AG04450 (cell line): ENCODE data around the gene MRTFA. TPM values are rescaled to one million over a fixed set of nuclear protein-coding genes. Genes with fewer than 3 reads are reported as not detected.

ENCODE experiments used
- CTCF ChIA-PET: fragments of 300-600, 350-600 bp; formaldehyde crosslinking; extraction: SDS; loops from one replicate; lab custom pipeline; 2022; ENCODE audit warnings: antibody characterized with exemption, inconsistent platforms; lab: Charles Lee
- POLR2A ChIA-PET: fragments of 350-600 bp; formaldehyde crosslinking; extraction: SDS; loops from one replicate; lab custom pipeline; 2021; ENCODE audit warnings: antibody characterized with exemption, inconsistent platforms; lab: Yijun Ruan, JAX
- DNase-seq: peaks from one replicate; pipeline ENCODE4 v3.0.0-alpha.2; 2011; ENCODE audit warnings: low read depth, low spot score
- H3K27ac ChIP-seq: one replicate; pipeline ENCODE4 v1.5.1; 2012; ENCODE audit warnings: low read depth, low read length, control low read depth
- H3K27me3 ChIP-seq: one replicate; pipeline ENCODE4 v1.6.0; 2012; ENCODE audit warnings: low read length; ENCODE audit not compliant: control insufficient read depth, insufficient read depth
- H3K4me3 ChIP-seq: 2 replicates; pipeline ENCODE4 v1.5.1; 2011; ENCODE audit warnings: mild to moderate bottlenecking, low read depth, low read length, control low read depth
- H3K9me3 ChIP-seq: 2 replicates; pipeline ENCODE4 v1.5.1; 2012; ENCODE audit warnings: low read length; ENCODE audit not compliant: control insufficient read depth, insufficient read depth
- CTCF ChIP-seq: IDR thresholded peaks from 2 replicates; pipeline ENCODE4 v1.5.1; 2011; ENCODE audit warnings: low read depth, low read length, control low read depth, inconsistent platforms
- polyA plus RNA-seq: library from polyadenylated mRNA; depleted of rRNA; stranded (reverse); fragments of >200 nt; gene quantifications from 2 replicates; pipeline ENCODE4 v1.2.3, GENCODE V29; 2011

MRTFA gene
- polyA plus RNA-seq, 1 experiment: 6.8 TPM

GRCh38 chr22:40613067-40613466, 23.5 kb downstream of the MRTFA start:
- H3K27me3 ChIP-seq: no peaks in the 10 kb centered on the region
- no peak for DNase-seq
- H3K9me3 ChIP-seq: no peaks in the 10 kb centered on the region
- POLR2A ChIA-PET: interaction anchor here (0.7 kb wide), 1 partner anchor 161 kb away, joined by 3 read pairs; no protein-coding TSS in a partner anchor
- no peak for TF ChIP-seq CTCF
- CTCF ChIA-PET: no interaction called here
- no peak overlapping the region for H3K27ac ChIP-seq
- no peak overlapping the region for H3K4me3 ChIP-seq

DNA sequence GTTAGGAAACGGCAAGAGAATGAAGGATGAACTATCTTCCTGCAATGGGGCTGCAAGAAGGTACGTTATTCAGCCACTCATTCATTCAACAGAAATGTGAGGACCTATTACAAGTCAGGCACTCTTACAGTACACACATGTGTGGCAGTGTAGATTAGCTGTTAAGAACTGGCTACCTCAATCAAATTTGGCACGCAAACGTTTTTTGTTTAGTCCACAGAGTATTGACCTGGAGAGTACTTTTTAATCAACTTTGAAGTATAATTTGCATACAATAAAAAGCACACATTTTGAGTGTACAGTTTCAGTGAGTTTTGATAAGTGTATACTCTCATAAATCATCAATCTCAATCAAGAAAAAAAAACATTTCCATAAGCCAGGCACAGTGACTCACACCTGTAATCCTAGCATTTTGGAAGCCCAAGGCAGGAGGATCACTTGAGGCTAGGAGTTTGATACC, 24.2 kb downstream of the MRTFA start:
- POLR2A ChIA-PET: interaction anchor here (0.7 kb wide), 1 partner anchor 160 kb away, joined by 3 read pairs; no protein-coding TSS in a partner anchor
- no peaks in the 10 kb centered on the region for H3K27me3 ChIP-seq
- TF ChIP-seq CTCF: no peak
- CTCF ChIA-PET: interaction anchor here (1.0 kb wide), 1 partner anchor 125 kb away, joined by 3 read pairs; no protein-coding TSS in a partner anchor
- DNase-seq: no peak
- no peaks in the 10 kb centered on the region for H3K9me3 ChIP-seq
- H3K4me3 ChIP-seq: no peak overlapping the region
- no peak overlapping the region for H3K27ac ChIP-seq

GRCh38 chr22:40611606-40612005, 24.9 kb downstream of the MRTFA start:
- no peak for TF ChIP-seq CTCF
- H3K27me3 ChIP-seq: no peaks in the 10 kb centered on the region
- H3K27ac ChIP-seq: no peak overlapping the region
- H3K4me3 ChIP-seq: no peak overlapping the region
- ChIA-PET CTCF (interaction anchor here (1.0 kb wide), 1 partner anchor 124 kb away, joined by 3 read pairs; no protein-coding TSS in a partner anchor), POLR2A (interaction anchor here (0.6 kb wide), 1 partner anchor 36 kb away, joined by 4 read pairs; no protein-coding TSS in a partner anchor)
- DNase-seq: no peak
- H3K9me3 ChIP-seq: no peaks in the 10 kb centered on the region

GRCh38 chr22:40610329-40610850, 26.1 kb downstream of the MRTFA start:
- POLR2A ChIA-PET: no interaction called here
- H3K9me3 ChIP-seq: no peaks in the 10 kb centered on the region
- no peak overlapping the region for H3K27ac ChIP-seq
- no peak for TF ChIP-seq CTCF
- no peak for DNase-seq
- no peak overlapping the region for H3K4me3 ChIP-seq
- no peaks in the 10 kb centered on the region for H3K27me3 ChIP-seq
- CTCF ChIA-PET: interaction anchor here (0.7 to 1.2 kb wide), 2 partner anchors 13 to 174 kb away, joined by 3 to 8 read pairs; no protein-coding TSS in a partner anchor

DNA sequence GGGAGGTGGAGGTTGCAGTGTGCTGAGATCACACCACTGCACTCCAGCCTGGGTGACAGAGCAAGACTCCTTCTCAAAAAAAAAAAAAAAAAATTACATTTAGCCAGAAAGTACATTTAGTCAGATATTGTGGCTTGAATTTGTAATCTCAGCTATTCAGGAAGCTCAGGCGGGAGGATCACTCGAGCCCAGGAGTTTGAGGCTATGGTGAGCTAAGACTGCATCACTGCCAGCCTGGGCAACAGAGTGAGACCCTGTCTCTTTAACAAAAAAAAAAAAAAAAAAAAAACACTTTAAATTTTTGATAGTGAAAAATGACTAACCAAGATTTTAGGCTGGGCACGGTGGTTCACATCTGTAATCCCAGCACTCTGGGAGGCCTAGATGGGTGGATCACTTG, 27.3 kb downstream of the MRTFA start:
- H3K27me3 ChIP-seq: no peaks in the 10 kb centered on the region
- DNase-seq: no peak
- POLR2A ChIA-PET: no interaction called here
- no peaks in the 10 kb centered on the region for H3K9me3 ChIP-seq
- CTCF ChIA-PET: interaction anchor here (0.6 kb wide), 1 partner anchor 268 kb away, joined by 3 read pairs; no protein-coding TSS in a partner anchor
- no peak overlapping the region for H3K4me3 ChIP-seq
- TF ChIP-seq CTCF: no peak
- H3K27ac ChIP-seq: no peak overlapping the region
